K562 (cell line): ENCODE data around the gene ARHGAP28. TPM values are rescaled to one million over a fixed set of nuclear protein-coding genes. Genes with fewer than 3 reads are reported as not detected.

Experiments
- ATAC-seq: fragments of 200-7000 bp; cut with Tn5 transposase; 3 replicates; pipeline ENCODE4 v1.9.1; 2020; ENCODE audit warnings: moderate library complexity
- BruUV-seq: library from RNA; stranded (reverse); fragments of 400-500 nt; replicated peaks from 2 replicates; lab custom pipeline; 2021; lab: Mats Ljungman, UMichigan
- CTCF ChIA-PET: fragments of 300-600 bp; formaldehyde crosslinking; extraction: SDS; loops from one replicate; lab custom pipeline; 2021; ENCODE audit warnings: low intra/inter-chr PET ratio; lab: Yijun Ruan, JAX
- POLR2A ChIA-PET: fragments of 300-600, 350-650 bp; sonication (Branson Sonifier 250); formaldehyde crosslinking; extraction: SDS; loops from one replicate; lab custom pipeline; 2021; ENCODE audit warnings: antibody characterized with exemption, inconsistent platforms; lab: Yijun Ruan, JAX
- DNase-seq, 4 experiments: peaks; one replicate each; pipeline versions ENCODE4 v3.0.0 to v3.0.0-alpha.2; 2011 to 2018; ENCODE audit warnings: low spot score in 3 of 4, mixed read lengths in 3 of 4; ENCODE audit errors: extremely low read depth in 1 of 4
- FAIRE-seq: peaks from 2 replicates; lab custom pipeline; 2011; peaks lifted over from hg19 to GRCh38; lab: Jason Lieb, UNC
- H2AFZ ChIP-seq: 2 replicates; pipeline ENCODE4 v1.6.0; 2011; ENCODE audit warnings: low read depth, low read length, control low read depth, inconsistent platforms
- H3K27ac ChIP-seq: fragments of 200-600 bp; 3 replicates; pipeline ENCODE4 v1.8.0; 2011; ENCODE audit warnings: low read depth, mild to moderate bottlenecking, control low read depth, inconsistent platforms, low read length, moderate library complexity, mixed read lengths; ENCODE audit errors: extremely low read depth
- H3K27me3 ChIP-seq, 2 experiments: fragments of 300-600 bp in 1 of 2; 2 replicates in 1 of 2; 3 replicates in 1 of 2; pipeline versions ENCODE4 v1.6.0 to v1.8.0; 2011; ENCODE audit warnings: inconsistent platforms in 2 of 2, low read length in 2 of 2, mild to moderate bottlenecking in 1 of 2, mixed read lengths in 1 of 2, moderate library complexity in 1 of 2; ENCODE audit not compliant: control insufficient read depth in 2 of 2, insufficient read depth in 2 of 2
- H3K36me3 ChIP-seq: fragments of 300-600 bp; 3 replicates; pipeline ENCODE4 v1.8.0; 2011; ENCODE audit warnings: mild to moderate bottlenecking, low read length, inconsistent platforms; ENCODE audit not compliant: control insufficient read depth, insufficient read depth
- H3K4me1 ChIP-seq, 2 experiments: fragments of 200-600 bp in 1 of 2; replicated peaks in 1 of 2; 2 replicates in 1 of 2; 3 replicates in 1 of 2; pipeline versions ENCODE4 v1.5.1 to v1.8.0; 2011; ENCODE audit warnings: inconsistent platforms in 2 of 2, low read length in 2 of 2, mild to moderate bottlenecking in 1 of 2, mixed read lengths in 1 of 2, moderate library complexity in 1 of 2; ENCODE audit not compliant: control insufficient read depth in 2 of 2, insufficient read depth in 2 of 2
- H3K4me2 ChIP-seq: 2 replicates; pipeline ENCODE4 v1.6.1; 2011; ENCODE audit warnings: low read length, control low read depth, inconsistent platforms, mixed read lengths; ENCODE audit not compliant: insufficient read depth
- H3K4me3 ChIP-seq: fragments of 200-600 bp; sonication (generic), shearing (Covaris generic); 2 replicates; pipeline ENCODE4 v1.5.1; 2016; ENCODE audit warnings: control low read depth, inconsistent platforms
- H3K79me2 ChIP-seq: fragments of 200-600 bp; 3 replicates; pipeline ENCODE4 v1.8.0; 2011; ENCODE audit warnings: low read length, inconsistent platforms; ENCODE audit not compliant: control insufficient read depth, insufficient read depth
- H3K9ac ChIP-seq, 2 experiments: 2 replicates each; pipeline versions ENCODE4 v1.6.0 to v1.6.1; 2011; ENCODE audit warnings: low read depth in 2 of 2, low read length in 2 of 2, control low read depth in 1 of 2, inconsistent platforms in 1 of 2, mild to moderate bottlenecking in 1 of 2, mixed read lengths in 1 of 2; ENCODE audit not compliant: insufficient read depth in 1 of 2
- H3K9me1 ChIP-seq: one replicate; pipeline ENCODE4 v1.6.0; 2011; ENCODE audit warnings: inconsistent platforms, mild to moderate bottlenecking, low read length, moderate library complexity; ENCODE audit not compliant: control insufficient read depth, insufficient read depth
- H3K9me3 ChIP-seq: replicated peaks from 2 replicates; pipeline ENCODE4 v1.5.1; 2011; ENCODE audit warnings: low read depth, low read length, inconsistent platforms; ENCODE audit not compliant: control insufficient read depth, insufficient read depth
- H4K20me1 ChIP-seq: replicated peaks from 2 replicates; pipeline ENCODE4 v1.6.1; 2011; ENCODE audit warnings: low read length, inconsistent platforms, mixed read lengths; ENCODE audit not compliant: control insufficient read depth, insufficient read depth
- DNMT1 ChIP-seq: fragments of 450-650 bp; IDR thresholded peaks from 2 replicates; pipeline ENCODE4 v1.6.1; 2016; ENCODE audit warnings: antibody characterized with exemption, mild to moderate bottlenecking
- ELF2 ChIP-seq: fragments of 250-450 bp; sonication (Bioruptor Pico); IDR thresholded peaks from 2 replicates; pipeline ENCODE4 v1.5.0; 2021; ENCODE audit warnings: mild to moderate bottlenecking
- GTF2F1 ChIP-seq: IDR thresholded peaks from 2 replicates; pipeline ENCODE4 v1.6.1; 2011; ENCODE audit warnings: low read depth, low read length, improper control_type of control experiment
- WGBS: fragments of 100-300 bp; shearing (Covaris generic); methylation state at CpG from one replicate; pipeline ENCODE4 v1.1.6; 2016; ENCODE audit warnings: low coverage, mixed read lengths; ENCODE audit not compliant: insufficient coverage; ENCODE audit errors: missing lambda C conversion rate; 5-methylcytosine and 5-hydroxymethylcytosine counted together
- in situ Hi-C: fragments of 300-500 bp; cut with MboI; formaldehyde crosslinking; loops from 4 replicates; pipeline ENCODE4 v1.15.0; 2018; ENCODE audit warnings: inconsistent platforms, mixed read lengths
- intact Hi-C: fragments of 100-400 bp; cut with micrococcal nuclease; formaldehyde crosslinking; loops from 2 replicates; pipeline ENCODE4 v1.14.2; 2022
- polyA plus RNA-seq, 8 experiments: library from polyadenylated mRNA; depleted of rRNA in 4 of 8; stranded (reverse) in 5 of 8; unstranded in 3 of 8; fragments of >200 nt; fragmentation: Nextera tagmentation in 2 of 8; fragmentation: Illumina TruSeq in 1 of 8; extraction: Ambion mirVana in 2 of 8; extraction: Trizol in 1 of 8; gene quantifications; 2 replicates each; pipeline versions ENCODE4 v1.2.1 to v1.2.3, GENCODE V29; 2011 to 2014; ENCODE audit warnings: inconsistent platforms in 1 of 8, missing spikeins in 1 of 8
- total RNA-seq, 7 experiments: library from RNA; depleted of rRNA in 6 of 7; stranded (reverse); fragments of >200 nt in 6 of 7; fragmentation: Illumina TruSeq in 2 of 7; extraction: Trizol in 2 of 7; gene quantifications; 2 replicates each; pipeline versions ENCODE4 v1.2.1 to v1.2.3, GENCODE V29; 2011 to 2021; ENCODE audit warnings: low replicate concordance in 1 of 7

ARHGAP28 gene
- total and polyA plus RNA-seq, 9 of the 15 experiments (the other 6 are each of a cell fraction or from before 2014, with no cell fraction given), result 0.93 to 5.9 (median 5.0) TPM

- BruUV-seq, result no TSS peak
- no peaks in the 10 kb centered on the region for H3K4me1 ChIP-seq
- TF ChIP-seq DNMT1 (no peak), ELF2 (CRISPR knock-in tag) (no peak)
- H3K9me1 ChIP-seq, result no peaks in the 10 kb centered on the region
- ChIA-PET POLR2A (no interaction called here), CTCF (no interaction called here)
- no peak overlapping the region for H3K4me3 ChIP-seq
- no peak overlapping the region for H3K4me2 ChIP-seq
- intact Hi-C loops, result no loop called here
- no peaks in the 10 kb centered on the region for H4K20me1 ChIP-seq
- ATAC-seq (no peak; the same call in 2 of the 3 replicates), FAIRE-seq (no peak), DNase-seq (no peak)
- no peaks in the 10 kb centered on the region for H3K36me3 ChIP-seq
- no peak overlapping the region for H3K9ac ChIP-seq
- in situ Hi-C loops, result no loop called here
- H3K27ac ChIP-seq, result no peak overlapping the region
- H3K9me3 ChIP-seq, result no peaks in the 10 kb centered on the region
- no peaks in the 10 kb centered on the region for H3K79me2 ChIP-seq
- 34% methylated on average over 2 of the region's 2 CpGs for WGBS
- no peak overlapping the region for H2AFZ ChIP-seq
- no peaks in the 10 kb centered on the region for H3K27me3 ChIP-seq
These were observed 15.5 kb upstream of the ARHGAP28 start for GRCh38 chr18:6714010-6714409.

GRCh38 chr18:6718267-6718666, 11.2 kb upstream of the ARHGAP28 start:
- Histone ChIP-seq H3K9me3 (no peaks in the 10 kb centered on the region), H3K9me1 (no peaks in the 10 kb centered on the region), H3K36me3 (no peaks in the 10 kb centered on the region), H3K9ac (no peak overlapping the region), H3K4me3 (no peak overlapping the region), H2AFZ (no peak overlapping the region), H3K4me2 (no peak overlapping the region), H3K27me3 (no peaks in the 10 kb centered on the region), H3K4me1 (no peaks in the 10 kb centered on the region), H3K27ac (no peak overlapping the region), H4K20me1 (no peaks in the 10 kb centered on the region), H3K79me2 (no peaks in the 10 kb centered on the region)
- no peak for TF ChIP-seq GTF2F1
- in situ Hi-C loops (no loop called here), intact Hi-C loops (no loop called here)
- POLR2A ChIA-PET, result no interaction called here
- WGBS, result 22% methylated on average over 2 of the region's 2 CpGs
- BruUV-seq, result no TSS peak
- no peak for FAIRE-seq
- no peak for DNase-seq
- CTCF ChIA-PET, result interaction anchor here (0.7 kb wide), 1 partner anchor 166 kb away, joined by 3 read pairs; no protein-coding TSS in a partner anchor
- no peak for ATAC-seq
